A549 treated with DMSO at 1 μM for 4 hours (cell line): ENCODE data around the gene MED23. TPM values are rescaled to one million over a fixed set of nuclear protein-coding genes. Genes with fewer than 3 reads are reported as not detected.

Experiments
- total RNA-seq: library from RNA; stranded (reverse); fragments of 200-300 nt; extraction: Qiagen RNA extraction; gene quantifications from 5 replicates; pipeline ENCODE4 v1.2.3, GENCODE V29; 2022; ENCODE audit warnings: low read depth

Gene MED23, protein sequence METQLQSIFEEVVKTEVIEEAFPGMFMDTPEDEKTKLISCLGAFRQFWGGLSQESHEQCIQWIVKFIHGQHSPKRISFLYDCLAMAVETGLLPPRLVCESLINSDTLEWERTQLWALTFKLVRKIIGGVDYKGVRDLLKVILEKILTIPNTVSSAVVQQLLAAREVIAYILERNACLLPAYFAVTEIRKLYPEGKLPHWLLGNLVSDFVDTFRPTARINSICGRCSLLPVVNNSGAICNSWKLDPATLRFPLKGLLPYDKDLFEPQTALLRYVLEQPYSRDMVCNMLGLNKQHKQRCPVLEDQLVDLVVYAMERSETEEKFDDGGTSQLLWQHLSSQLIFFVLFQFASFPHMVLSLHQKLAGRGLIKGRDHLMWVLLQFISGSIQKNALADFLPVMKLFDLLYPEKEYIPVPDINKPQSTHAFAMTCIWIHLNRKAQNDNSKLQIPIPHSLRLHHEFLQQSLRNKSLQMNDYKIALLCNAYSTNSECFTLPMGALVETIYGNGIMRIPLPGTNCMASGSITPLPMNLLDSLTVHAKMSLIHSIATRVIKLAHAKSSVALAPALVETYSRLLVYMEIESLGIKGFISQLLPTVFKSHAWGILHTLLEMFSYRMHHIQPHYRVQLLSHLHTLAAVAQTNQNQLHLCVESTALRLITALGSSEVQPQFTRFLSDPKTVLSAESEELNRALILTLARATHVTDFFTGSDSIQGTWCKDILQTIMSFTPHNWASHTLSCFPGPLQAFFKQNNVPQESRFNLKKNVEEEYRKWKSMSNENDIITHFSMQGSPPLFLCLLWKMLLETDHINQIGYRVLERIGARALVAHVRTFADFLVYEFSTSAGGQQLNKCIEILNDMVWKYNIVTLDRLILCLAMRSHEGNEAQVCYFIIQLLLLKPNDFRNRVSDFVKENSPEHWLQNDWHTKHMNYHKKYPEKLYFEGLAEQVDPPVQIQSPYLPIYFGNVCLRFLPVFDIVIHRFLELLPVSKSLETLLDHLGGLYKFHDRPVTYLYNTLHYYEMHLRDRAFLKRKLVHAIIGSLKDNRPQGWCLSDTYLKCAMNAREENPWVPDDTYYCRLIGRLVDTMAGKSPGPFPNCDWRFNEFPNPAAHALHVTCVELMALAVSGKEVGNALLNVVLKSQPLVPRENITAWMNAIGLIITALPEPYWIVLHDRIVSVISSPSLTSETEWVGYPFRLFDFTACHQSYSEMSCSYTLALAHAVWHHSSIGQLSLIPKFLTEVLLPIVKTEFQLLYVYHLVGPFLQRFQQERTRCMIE (N-terminal part only)
- 6.5 to 8.9 TPM (median 7.8 TPM) in 5 replicates for total RNA-seq

DNA sequence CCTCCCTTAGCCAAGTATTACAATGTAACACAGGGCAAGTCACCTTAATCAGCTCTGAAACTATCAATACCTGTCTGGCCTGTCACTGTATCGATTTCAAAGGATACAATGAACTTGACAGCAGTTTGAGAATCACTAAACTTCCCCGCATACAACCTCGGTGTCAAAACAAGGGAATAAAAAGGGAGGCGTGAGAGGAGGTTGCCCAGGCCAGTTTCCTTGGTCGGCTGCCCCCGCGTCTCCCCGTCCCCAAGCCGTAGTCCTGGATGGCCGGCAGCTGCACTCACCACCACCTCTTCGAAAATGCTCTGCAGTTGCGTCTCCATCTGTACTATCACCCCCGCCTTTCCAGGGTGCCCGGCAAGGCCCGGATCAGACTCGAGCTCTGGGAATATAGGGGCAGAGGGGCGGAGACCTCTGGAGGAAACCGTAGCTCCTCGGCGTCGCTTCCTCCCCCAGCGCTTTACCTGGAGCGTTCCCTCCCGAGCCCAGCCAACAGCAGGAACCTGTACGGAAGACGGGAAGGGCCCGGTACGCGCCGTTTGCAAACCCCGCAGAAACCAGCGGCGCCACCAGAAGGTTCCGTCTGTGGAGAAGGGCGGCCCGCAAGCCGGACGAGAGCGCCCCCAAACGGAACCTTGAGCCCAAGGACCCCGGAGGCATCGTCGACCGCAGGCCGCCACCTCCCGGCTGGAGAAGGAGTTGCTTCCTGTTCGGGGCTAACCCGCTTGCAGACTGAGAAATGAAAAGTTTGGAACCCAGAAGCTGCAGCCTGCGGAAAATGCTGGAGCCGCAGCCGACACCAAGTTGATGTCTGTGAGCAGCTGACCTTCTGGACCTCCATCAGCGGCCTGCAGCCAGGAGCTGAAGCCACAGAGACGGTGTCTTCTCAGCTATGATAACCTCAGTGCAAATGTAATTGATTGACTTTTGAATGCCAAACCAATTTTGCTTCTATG lies at the start of gene MED23:
Gene MED23 (minus strand): TSS at position 519 of the 959 bp plus-strand sequence. CDS start 193 bp downstream, at position 326.

DNA sequence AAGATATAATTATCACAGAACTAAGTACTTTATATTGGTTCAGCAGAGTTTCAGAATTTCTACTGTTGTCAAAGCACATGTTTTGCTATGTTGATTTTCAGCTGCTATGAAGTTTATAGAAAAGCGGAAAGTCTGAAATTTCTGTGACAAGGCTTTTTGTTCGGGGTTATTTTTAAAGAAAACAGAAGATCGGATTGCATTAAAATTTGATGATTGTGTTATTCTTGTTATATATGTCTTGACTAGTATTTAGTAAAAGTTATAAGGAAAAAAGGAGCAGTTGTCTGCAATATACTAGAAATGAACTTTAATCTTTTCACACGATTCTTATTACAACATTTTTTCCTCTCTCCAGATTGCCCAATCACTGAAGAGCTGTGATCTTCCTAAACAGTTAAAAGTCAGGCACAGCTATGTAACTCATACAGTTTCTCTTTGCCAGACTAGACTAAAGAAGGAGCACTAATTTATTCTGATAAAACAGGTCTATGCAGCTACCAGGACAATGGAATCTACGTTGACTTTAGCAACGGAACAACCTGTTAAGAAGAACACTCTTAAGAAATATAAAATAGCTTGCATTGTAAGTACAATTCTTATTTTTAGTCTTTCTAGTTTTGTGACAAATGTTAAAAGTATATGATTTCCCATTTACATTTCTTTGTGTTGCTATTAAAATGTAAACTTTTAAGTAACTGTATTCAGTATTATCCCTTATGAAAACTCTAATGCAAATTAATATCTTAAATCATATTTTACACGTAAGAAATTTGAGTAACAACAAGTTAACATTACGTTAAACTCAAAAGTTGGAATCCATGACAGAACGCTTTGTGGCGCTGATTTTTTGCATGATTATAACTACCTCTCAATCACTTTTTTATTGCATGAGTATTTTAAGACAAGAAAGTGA lies 9.1 kb upstream of the MED23 start, which contains the start of gene ENPP3:
Gene ENPP3 (plus strand): TSS at position 423 of the 913 bp plus-strand sequence. CDS start 83 bp downstream, at position 506.

DNA sequence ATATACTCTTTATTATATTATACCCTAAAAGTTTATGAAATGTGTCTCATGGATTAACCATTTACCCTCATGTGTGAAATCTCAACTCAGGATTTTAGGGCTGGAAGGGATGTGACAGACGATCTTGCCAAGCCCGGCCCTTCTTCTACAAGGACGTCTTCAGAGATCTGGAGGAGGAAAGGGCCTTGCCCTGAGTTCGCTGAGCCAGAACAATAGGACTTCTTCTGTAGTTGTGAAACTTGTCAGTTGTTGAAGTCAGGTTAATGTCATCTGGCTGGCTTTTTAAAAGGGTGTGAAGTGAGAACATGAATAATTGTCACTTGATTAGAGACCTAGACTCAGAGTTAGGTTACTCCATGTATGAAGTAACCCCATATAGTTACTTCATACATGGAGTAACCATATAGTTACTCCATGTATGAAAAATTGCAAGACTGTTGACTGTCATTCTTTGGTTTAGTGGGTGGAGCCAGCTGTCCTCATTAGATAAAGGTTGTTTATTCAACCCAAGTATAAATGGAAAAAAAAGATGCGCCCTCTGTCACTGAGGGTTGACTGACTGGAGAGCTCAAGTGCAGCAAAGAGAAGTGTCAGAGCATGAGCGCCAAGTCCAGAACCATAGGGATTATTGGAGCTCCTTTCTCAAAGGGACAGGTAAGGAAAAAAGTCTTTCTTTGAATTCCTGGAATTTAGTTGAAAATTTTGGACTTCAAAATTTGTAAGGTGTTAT lies 55.2 kb downstream of the MED23 start, which contains the start of gene ARG1:
Gene ARG1 (plus strand): TSS at position 541 of the 730 bp plus-strand sequence. CDS start 57 bp downstream, at position 598.

Other genes with a start within 250 kb of the MED23 start
- not detected in 5 replicates for gene ARG1, start 55.0 kb downstream of the MED23 start, total RNA-seq
- gene ENPP3, start 9.1 kb upstream of the MED23 start, total RNA-seq, result not detected in 5 replicates
- not detected in 5 replicates for gene OR2A4, start 73.2 kb upstream of the MED23 start, total RNA-seq
- not detected in 5 replicates for gene CTAGE9, start 82.8 kb upstream of the MED23 start, total RNA-seq
- 1.1 to 2.3 TPM (median 1.5 TPM) in 5 replicates for gene ENPP1, start 179.8 kb upstream of the MED23 start, total RNA-seq